Esophagus muscularis mucosa (tissue), 2 donors: ENCODE results near the gene GPR21.

Experiments used
- POLR2A ChIP-seq: fragments of 450-650 bp; IDR thresholded peaks from one replicate; pipeline ENCODE4 v1.6.1; 2017; ENCODE audit warnings: antibody characterized with exemption, moderate library complexity, mild to moderate bottlenecking, low read depth
- POLR2AphosphoS5 ChIP-seq, 2 donors: sonication (generic); formaldehyde crosslinking; IDR thresholded peaks; one replicate each; pipeline ENCODE4 v1.6.1; 2017; ENCODE audit warnings: antibody characterized with exemption in 2 of 2

- TF ChIP-seq POLR2A (no peak), POLR2AphosphoS5 (IDR thresholded peaks at IDR 0.05) (no peak)
Observed at GRCh38 chr9:123073991-123074422, 40.5 kb downstream of the GPR21 start.
